HUES48 (cell line): Measurements from ENCODE around the gene CCDC157.

Experiments
- H3K27ac ChIP-seq: one replicate; pipeline ENCODE4 v1.7.0; 2013; ENCODE audit warnings: low read depth, low read length, inconsistent platforms
- H3K27me3 ChIP-seq: 2 replicates; pipeline ENCODE4 v1.6.1; 2013; ENCODE audit warnings: mild to moderate bottlenecking, low read length; ENCODE audit not compliant: control insufficient read depth, insufficient read depth
- H3K36me3 ChIP-seq: 2 replicates; pipeline ENCODE4 v1.6.1; 2013; ENCODE audit warnings: low read length; ENCODE audit not compliant: control insufficient read depth, insufficient read depth
- H3K4me1 ChIP-seq: 2 replicates; pipeline ENCODE4 v1.6.1; 2013; ENCODE audit warnings: mild to moderate bottlenecking, low read length; ENCODE audit not compliant: control insufficient read depth, insufficient read depth
- H3K4me3 ChIP-seq: 2 replicates; pipeline ENCODE4 v1.5.1; 2013; ENCODE audit warnings: mild to moderate bottlenecking, low read depth, low read length
- H3K9ac ChIP-seq: 2 replicates; pipeline ENCODE4 v1.6.1; 2013; ENCODE audit warnings: mild to moderate bottlenecking, low read depth, low read length, moderate library complexity
- H3K9me3 ChIP-seq: 2 replicates; pipeline ENCODE4 v1.6.1; 2013; ENCODE audit warnings: low read length; ENCODE audit not compliant: control insufficient read depth, insufficient read depth

CCDC157 gene

GRCh38 chr22:30338802-30339201 is 18.0 kb upstream of the CCDC157 start:
- Histone ChIP-seq H3K36me3 (peaks cover 98% of the 10 kb centered on the region), H3K27ac (no peak overlapping the region)

GRCh38 chr22:30340911-30341685 is 15.7 kb upstream of the CCDC157 start:
- Histone ChIP-seq H3K4me1 (no peaks in the 10 kb centered on the region), H3K36me3 (peaks cover 98% of the 10 kb centered on the region), H3K9ac (no peak overlapping the region), H3K4me3 (no peak overlapping the region), H3K27me3 (no peaks in the 10 kb centered on the region), H3K27ac (no peak overlapping the region), H3K9me3 (no peaks in the 10 kb centered on the region)

More at GRCh38 chr22:30338802-30339201, 18.0 kb upstream of the CCDC157 start:
- no peak overlapping the region for H3K4me3 ChIP-seq
- no peaks in the 10 kb centered on the region for H3K4me1 ChIP-seq
- no peaks in the 10 kb centered on the region for H3K27me3 ChIP-seq
- no peak overlapping the region for H3K9ac ChIP-seq
- H3K9me3 ChIP-seq = no peaks in the 10 kb centered on the region

GRCh38 chr22:30344447-30345200 is 12.2 kb upstream of the CCDC157 start:
- Histone ChIP-seq H3K36me3 (peaks cover 97% of the 10 kb centered on the region), H3K9ac (no peak overlapping the region), H3K4me1 (no peaks in the 10 kb centered on the region), H3K4me3 (no peak overlapping the region), H3K27me3 (no peaks in the 10 kb centered on the region), H3K27ac (no peak overlapping the region), H3K9me3 (no peaks in the 10 kb centered on the region)

- Histone ChIP-seq H3K4me3 (no peak overlapping the region), H3K27ac (no peak overlapping the region), H3K9ac (no peak overlapping the region), H3K9me3 (no peaks in the 10 kb centered on the region), H3K36me3 (peaks cover 97% of the 10 kb centered on the region), H3K4me1 (no peaks in the 10 kb centered on the region), H3K27me3 (no peaks in the 10 kb centered on the region)
Measured at GRCh38 chr22:30347255-30347892, 9.4 kb upstream of the CCDC157 start.

GRCh38 chr22:30348404-30348803 is 8.4 kb upstream of the CCDC157 start:
- no peak overlapping the region for H3K9ac ChIP-seq
- H3K9me3 ChIP-seq = no peaks in the 10 kb centered on the region
- no peaks in the 10 kb centered on the region for H3K4me1 ChIP-seq
- no peaks in the 10 kb centered on the region for H3K27me3 ChIP-seq
- peaks cover 94% of the 10 kb centered on the region for H3K36me3 ChIP-seq
- H3K27ac ChIP-seq = no peak overlapping the region
- no peak overlapping the region for H3K4me3 ChIP-seq

- Histone ChIP-seq H3K36me3 (peaks cover 93% of the 10 kb centered on the region), H3K9me3 (no peaks in the 10 kb centered on the region), H3K27ac (no peak overlapping the region), H3K9ac (no peak overlapping the region), H3K27me3 (no peaks in the 10 kb centered on the region), H3K4me1 (no peaks in the 10 kb centered on the region), H3K4me3 (no peak overlapping the region)
Measured at GRCh38 chr22:30348809-30349208, 8.0 kb upstream of the CCDC157 start.

- H3K27ac ChIP-seq = no peak overlapping the region
- peaks cover 76% of the 10 kb centered on the region for H3K36me3 ChIP-seq
- H3K4me1 ChIP-seq = no peaks in the 10 kb centered on the region; the same call in 1 of the 2 replicates
- no peaks in the 10 kb centered on the region for H3K27me3 ChIP-seq
- no peak overlapping the region for H3K4me3 ChIP-seq
- H3K9me3 ChIP-seq = no peaks in the 10 kb centered on the region
- no peak overlapping the region for H3K9ac ChIP-seq
Measured at GRCh38 chr22:30351226-30351625, 5.6 kb upstream of the CCDC157 start.

GRCh38 chr22:30354644-30355043 is 2.2 kb upstream of the CCDC157 start:
- no peaks in the 10 kb centered on the region for H3K9me3 ChIP-seq
- H3K4me1 ChIP-seq = peaks cover 10% of the 10 kb centered on the region
- no peak overlapping the region for H3K9ac ChIP-seq
- H3K36me3 ChIP-seq = peaks cover 48% of the 10 kb centered on the region
- no peak overlapping the region for H3K27ac ChIP-seq
- no peaks in the 10 kb centered on the region for H3K27me3 ChIP-seq
- no peak overlapping the region for H3K4me3 ChIP-seq

GRCh38 chr22:30357236-30357570 is 396 bp downstream of the CCDC157 start:
- no peaks in the 10 kb centered on the region for H3K9me3 ChIP-seq
- no peaks in the 10 kb centered on the region for H3K27me3 ChIP-seq
- peak overlapping the region; percentile 93; the same call in 1 of the 2 replicates for H3K9ac ChIP-seq
- H3K27ac ChIP-seq = peak overlapping the region; percentile 99
- peaks cover 23% of the 10 kb centered on the region for H3K36me3 ChIP-seq
- H3K4me1 ChIP-seq = peaks cover 10% of the 10 kb centered on the region
- H3K4me3 ChIP-seq = peak overlapping the region; percentile 79

GRCh38 chr22:30357650-30358215 is 926 bp downstream of the CCDC157 start:
- Histone ChIP-seq H3K9me3 (no peaks in the 10 kb centered on the region), H3K36me3 (peaks cover 17% of the 10 kb centered on the region), H3K27me3 (no peaks in the 10 kb centered on the region), H3K9ac (no peak overlapping the region), H3K4me1 (peaks cover 14% of the 10 kb centered on the region), H3K4me3 (peak overlapping the region; percentile 79), H3K27ac (no peak overlapping the region)
